Right lobe of liver (tissue), 4 donors: ENCODE data around the gene ESRRB.

Experiments
- POLR2A ChIP-seq: fragments of 450-650 bp; IDR thresholded peaks from one replicate; pipeline ENCODE4 v1.6.1; 2017; ENCODE audit warnings: antibody characterized with exemption, mild to moderate bottlenecking
- TF ChIP-seq, protein P1 (sequence below), 4 donors: fragments of 200-600 bp in 3 of 4; fragments of 450-650 bp in 1 of 4; IDR thresholded peaks; one replicate each; pipeline versions ENCODE4 v1.5.1 to v1.8.0; 2016 to 2022; ENCODE audit warnings: antibody characterized with exemption in 4 of 4, mild to moderate bottlenecking in 2 of 4
- donor health status: DM: no; HTN: no; CAD: no.
- donor health status: DM: no; HTN: no; CAD: no.
- donor health status: DM: no; HTN: yes; CAD: no.

DNA sequence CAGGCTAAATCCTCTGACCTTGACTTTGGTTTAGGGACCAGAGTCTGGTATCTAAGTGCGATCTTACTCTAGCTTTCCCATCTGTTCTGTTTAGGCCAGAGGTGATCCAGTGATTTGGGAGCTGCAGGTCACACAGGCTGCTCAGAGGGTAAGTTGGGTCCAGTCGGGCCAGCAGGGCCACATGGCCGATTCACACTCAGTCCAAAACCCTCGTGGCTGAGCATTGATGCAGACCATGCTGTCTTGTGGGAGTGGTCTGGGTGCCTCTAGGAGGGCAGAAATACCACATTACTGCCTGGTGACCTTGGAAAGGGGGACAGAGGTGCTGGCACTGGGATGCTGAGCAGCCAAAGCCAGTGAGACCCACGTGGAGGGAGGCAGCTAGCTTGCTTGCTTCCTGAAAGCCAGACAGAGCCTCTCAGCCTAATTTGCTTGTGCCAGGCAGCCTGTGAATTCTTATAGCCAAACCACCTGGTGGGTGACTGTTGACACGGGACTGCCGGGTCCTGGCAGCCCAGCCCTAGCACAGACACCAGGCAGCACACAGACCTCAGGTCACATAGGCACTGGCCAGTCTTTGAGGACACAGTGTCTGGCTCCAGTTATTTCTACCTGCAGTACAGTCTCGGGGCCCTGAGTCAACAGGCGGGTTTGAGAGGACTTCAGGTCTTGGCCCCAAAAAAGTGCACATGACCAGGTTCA is 31.7 kb downstream of the ESRRB start:
- TF ChIP-seq, protein P1, sequence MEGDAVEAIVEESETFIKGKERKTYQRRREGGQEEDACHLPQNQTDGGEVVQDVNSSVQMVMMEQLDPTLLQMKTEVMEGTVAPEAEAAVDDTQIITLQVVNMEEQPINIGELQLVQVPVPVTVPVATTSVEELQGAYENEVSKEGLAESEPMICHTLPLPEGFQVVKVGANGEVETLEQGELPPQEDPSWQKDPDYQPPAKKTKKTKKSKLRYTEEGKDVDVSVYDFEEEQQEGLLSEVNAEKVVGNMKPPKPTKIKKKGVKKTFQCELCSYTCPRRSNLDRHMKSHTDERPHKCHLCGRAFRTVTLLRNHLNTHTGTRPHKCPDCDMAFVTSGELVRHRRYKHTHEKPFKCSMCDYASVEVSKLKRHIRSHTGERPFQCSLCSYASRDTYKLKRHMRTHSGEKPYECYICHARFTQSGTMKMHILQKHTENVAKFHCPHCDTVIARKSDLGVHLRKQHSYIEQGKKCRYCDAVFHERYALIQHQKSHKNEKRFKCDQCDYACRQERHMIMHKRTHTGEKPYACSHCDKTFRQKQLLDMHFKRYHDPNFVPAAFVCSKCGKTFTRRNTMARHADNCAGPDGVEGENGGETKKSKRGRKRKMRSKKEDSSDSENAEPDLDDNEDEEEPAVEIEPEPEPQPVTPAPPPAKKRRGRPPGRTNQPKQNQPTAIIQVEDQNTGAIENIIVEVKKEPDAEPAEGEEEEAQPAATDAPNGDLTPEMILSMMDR (IDR thresholded peaks at IDR 0.05) = no peak
- no peak for TF ChIP-seq POLR2A
